SIG-M5 (cell line): ENCODE measurements around the gene TYR.
"Not testable (repeated sequence)": the region's sequence is repeated elsewhere in the genome, so short reads cannot be mapped to it uniquely, and the experiment has no call there.

Experiments used
- DNase-seq: peaks from one replicate; lab custom pipeline; 2025; lab: John Stamatoyannopoulos, UW

Gene TYR

GRCh38 chr11:89177691-89178231 is at the start of gene TYR:
Gene TYR (plus strand): TSS chr11:89177875. CDS start chr11:89177954, 79 bp downstream.
- no peak for DNase-seq

- no peak for DNase-seq
Observed at GRCh38 chr11:89136606-89137005, 41.1 kb upstream of the TYR start.

- no peak for DNase-seq
Observed at GRCh38 chr11:89147229-89147628, 30.4 kb upstream of the TYR start.

- no peak for DNase-seq
Observed at GRCh38 chr11:89159974-89160373, 17.7 kb upstream of the TYR start.

- no peak for DNase-seq
Observed at GRCh38 chr11:89161949-89162348, 15.7 kb upstream of the TYR start.

DNA sequence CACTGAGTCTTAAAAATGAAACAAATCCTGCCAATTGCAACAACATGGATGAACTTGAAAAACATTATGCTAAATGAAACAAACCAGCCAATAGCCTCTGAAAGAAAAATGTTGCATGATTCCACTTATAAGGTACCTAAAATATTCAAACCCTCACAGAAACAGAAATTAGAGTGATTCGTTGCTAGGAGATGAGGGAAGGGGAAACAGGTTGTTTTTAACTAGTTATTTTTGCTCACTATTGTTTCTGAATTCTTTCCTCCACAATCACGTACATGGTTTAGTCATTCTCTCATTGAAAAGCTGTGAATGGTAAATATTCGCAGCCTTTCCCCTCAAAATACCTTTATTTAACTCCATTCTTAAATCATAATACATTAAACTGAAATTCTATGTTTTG is 14.0 kb upstream of the TYR start:
- no peak for DNase-seq

DNA sequence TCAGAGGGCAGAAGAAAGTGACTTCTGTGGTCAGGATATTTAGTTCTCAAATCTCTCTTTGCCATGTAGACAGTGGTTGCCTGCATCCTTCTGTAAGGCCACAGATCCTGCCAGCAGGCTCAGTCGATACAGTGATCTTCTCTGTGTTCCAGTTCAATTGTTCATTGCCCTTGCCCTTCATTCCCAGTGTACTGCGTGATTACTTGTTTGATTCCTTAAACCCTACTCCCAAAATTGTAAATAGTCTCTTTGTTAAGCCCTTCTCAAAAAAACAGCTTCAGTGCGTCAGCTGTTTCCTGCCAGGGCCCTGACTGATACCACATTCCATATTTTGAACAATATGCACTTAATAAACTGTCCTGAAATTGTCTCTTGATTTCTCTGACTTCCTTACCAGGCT is 9.3 kb upstream of the TYR start:
- DNase-seq: no peak

DNA sequence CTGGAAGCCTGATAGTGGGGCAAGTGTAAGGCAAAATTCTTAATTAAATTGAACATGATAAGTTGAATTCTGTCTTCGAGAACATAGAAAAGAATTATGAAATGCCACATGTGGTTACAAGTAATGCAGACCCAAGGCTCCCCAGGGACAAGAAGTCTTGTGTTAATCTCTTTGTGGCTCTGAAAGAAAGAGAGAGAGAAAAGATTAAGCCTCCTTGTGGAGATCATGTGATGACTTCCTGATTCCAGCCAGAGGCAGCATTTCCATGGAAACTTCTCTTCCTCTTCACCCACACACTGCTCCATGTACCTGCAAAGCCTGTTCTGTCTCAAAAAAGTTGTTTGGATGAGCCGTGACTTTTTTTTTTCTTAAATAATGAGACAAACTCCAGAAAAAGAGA is 1.9 kb upstream of the TYR start:
- DNase-seq: no peak

DNA sequence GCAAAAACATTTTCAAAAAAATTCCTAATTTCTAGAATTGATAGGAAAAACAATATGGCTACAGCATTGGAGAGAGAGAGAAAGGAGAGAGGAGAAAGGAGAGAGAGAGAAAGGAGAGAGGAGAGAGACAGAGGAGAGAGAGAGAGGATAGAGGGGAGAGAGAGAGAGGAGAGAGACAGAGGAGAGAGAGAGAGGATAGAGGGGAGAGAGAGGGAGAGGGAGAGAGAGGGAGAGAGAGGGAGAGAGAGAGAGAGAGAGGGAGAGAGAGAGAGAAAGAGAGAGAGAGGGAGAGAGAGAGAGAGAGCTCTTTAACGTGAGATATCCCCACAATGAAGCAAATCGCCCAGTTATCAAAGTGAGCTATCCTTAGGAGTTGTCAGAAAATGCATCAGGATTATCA is 737 bp upstream of the TYR start:
- no peak for DNase-seq

DNA sequence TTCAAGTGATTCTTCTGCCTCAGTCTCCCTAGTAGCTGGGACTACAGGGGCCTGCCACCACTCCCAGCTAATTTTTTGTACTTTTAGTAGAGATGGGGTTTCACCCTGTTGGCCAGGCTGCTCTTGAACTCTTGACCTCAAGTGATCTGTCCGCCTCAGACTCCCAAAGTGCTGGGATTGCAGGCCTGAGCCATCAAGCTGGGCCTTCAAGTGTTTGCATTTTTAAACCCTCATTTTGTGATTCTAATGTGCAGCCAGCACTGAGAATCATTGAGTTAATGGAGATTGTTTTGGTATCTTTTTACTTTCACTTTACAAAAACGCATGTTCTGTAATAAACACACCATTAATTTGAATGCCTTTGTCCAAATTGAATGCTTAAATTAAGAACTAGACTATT is 3.4 kb downstream of the TYR start:
- no peak for DNase-seq

DNA sequence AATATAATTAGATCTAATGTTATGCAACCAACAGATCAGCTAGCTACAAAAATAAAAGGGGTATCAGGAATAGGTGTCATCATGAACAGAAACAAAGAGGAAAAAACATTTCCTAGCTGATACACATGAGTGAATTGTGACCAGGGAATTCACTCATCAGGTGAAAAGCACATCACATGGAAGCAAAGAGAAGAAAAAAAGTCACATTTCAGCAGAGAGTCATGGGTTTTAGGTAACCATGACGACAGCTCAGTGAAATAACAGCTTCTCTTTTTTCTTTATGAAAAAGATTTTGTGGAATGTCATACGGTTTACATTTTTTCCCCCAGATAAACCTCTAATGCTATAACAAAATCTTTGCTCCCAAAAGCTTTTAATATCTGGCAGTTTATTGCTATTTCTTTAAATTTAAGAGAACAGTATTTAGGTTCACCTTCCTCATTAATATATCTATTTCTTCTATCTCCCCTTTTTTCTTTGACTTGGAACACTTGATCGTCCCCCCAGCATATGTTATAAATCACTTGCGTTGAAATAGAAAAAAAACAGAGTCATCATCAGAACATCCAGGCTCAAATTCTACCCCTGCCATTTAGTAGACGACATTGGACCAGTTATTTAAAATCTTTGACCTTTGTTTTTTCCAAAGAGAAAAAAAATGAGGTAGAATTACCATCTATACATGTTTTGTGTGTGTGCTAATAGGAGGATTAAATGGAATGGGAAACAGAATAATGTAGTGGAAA is 5.3 kb downstream of the TYR start:
- DNase-seq: no peak

GRCh38 chr11:89184021-89184420 is 6.3 kb downstream of the TYR start:
- no peak for DNase-seq

GRCh38 chr11:89189776-89190175 is 12.1 kb downstream of the TYR start:
- DNase-seq: no peak

DNA sequence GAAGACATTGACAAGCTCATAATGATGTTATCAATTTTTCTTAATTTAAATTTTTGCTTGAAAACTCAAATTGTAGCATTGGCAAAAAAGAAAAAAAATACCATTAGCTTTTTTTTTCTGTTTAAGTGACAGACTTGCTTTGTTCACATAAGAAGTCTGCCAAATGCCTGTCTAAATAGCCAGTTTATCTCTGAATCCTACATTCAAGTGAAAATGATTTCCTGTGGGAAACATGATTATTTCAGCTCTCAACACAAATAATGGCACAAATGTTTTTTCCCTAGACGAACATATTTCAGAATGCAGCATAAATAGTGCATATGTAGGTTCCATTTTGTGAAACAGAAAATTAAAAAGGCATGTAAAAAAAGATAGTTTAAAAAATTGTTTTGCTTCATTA is 23.5 kb downstream of the TYR start:
- DNase-seq: no peak

GRCh38 chr11:89203814-89204213 is 26.1 kb downstream of the TYR start:
- no peak for DNase-seq

DNA sequence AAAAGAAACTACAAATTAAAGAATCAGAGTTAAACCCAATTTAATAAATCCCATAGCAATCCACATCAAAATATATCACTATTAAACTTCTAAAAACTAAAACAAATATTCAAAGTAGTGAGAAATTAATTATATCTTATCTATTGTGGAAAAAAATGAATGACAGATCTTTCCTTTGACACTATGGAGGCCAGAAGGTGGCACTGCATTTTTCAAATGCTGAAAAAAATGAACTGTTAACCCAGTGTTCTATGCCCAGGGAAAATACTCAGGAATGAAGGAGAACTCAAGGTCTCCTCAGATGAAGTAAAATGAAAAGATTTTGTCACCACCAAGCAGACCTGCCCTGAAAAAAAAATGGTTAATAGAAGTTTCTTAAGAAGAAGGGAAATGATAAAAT is 27.7 kb downstream of the TYR start:
- no peak for DNase-seq

GRCh38 chr11:89220684-89221339 is 43.1 kb downstream of the TYR start:
- no peak for DNase-seq

DNA sequence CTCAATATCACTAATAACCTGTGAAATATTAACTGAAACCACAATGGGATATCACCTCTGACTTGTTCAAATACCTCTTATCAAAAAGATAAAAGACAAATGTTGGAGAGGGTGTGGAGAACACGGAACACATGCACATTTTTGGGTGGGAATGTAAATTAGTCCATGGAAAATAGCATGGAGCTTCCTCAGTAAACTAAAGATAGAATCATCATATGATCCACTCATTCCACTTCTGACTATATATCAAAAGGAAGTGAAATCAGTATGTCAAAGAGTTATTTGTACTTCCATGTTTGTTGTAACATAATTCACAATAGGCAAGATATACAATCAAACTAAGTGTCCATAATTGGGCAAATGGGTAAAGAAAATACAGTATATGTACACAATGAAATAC is 57.4 kb downstream of the TYR start:
- no peak for DNase-seq

DNA sequence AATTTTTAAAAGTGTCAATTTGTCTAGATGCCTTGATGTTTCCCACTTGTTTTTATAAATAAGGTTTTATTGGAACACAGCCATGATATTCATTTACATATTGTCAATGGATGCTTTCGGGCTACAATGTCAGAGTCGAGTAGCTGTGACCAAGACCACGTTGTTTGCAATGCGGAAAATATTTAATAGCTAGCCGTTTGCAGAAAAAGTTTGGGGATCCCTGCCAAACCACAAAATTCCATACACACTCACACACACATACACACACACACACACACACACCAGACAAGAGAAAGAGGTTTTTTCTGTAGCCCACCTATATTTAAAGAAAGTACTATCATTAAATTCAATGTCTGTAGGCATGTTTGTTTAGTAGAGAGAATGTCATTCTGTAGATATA is 58.3 kb downstream of the TYR start:
- DNase-seq: no peak

- DNase-seq: not testable (repeated sequence)
Observed at GRCh38 chr11:89247007-89247406, 69.3 kb downstream of the TYR start.

DNA sequence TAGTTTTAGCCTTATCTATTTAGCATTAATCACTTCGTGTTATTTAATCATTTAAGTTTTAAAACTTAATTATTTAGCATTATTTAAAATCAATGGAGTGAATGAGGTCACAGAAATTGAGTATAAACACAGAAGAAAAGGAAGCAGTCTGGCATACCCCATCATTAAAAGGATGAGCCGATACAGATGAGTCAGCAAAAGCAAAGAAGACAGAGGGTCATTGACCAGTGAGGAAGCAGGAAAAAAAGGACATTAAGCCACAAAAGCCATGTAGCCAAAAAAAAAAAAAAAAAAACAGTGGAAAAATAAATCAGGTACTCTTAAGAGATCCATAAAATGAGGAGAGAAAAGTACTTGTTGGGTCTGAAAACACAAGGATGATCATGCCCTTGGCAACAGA is 71.5 kb downstream of the TYR start:
- no peak for DNase-seq

- not testable (repeated sequence) for DNase-seq
Observed at GRCh38 chr11:89261483-89261882, 83.8 kb downstream of the TYR start.

DNA sequence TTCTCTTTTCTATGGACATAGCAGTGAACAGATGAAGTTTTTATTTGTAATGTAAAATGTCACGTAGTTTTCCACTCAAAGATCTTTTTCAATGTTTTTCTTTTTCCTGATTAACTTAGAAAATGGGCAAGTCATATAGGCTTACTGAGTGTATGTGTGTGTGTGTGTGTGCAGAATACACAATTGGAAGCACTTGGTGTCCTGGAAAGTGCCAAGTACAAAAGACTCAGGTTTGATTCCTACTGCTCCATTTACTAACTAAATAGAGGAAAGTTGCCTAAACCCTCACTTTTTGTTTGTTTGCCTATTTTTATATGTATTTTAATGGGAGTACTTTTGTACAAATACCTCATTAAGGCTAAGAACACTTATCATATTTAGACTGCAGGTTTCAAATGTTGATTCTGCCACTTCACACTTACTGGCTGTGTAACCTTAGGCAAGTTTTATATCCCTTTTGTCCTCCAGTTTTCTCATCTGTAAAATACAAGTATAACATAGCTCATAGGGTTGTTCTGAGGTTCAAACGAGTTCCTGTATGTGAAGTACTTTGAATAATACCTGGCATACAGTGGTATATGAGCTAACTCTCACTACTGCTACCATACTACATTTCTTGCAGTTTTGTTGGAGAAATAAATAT is 90.1 kb downstream of the TYR start:
- no peak for DNase-seq
